Natural killer cell (primary cell): ENCODE measurements around the gene SORCS1. TPM values are rescaled to one million over a fixed set of nuclear protein-coding genes. Genes with fewer than 3 reads are reported as not detected.

Experiments
- ATAC-seq, 3 donors: fragments of 150-1000 bp in 2 of 3; fragments of 200-7000 bp in 1 of 3; cut with Tn5 transposase; 1 replicate in 1 of 3; 2 replicates in 2 of 3; pipeline ENCODE4 v1.10.0; 2021; ENCODE audit warnings: mild to moderate bottlenecking in 2 of 3, moderate library complexity in 2 of 3
- DNase-seq, 2 donors: peaks; one replicate each; pipeline versions ENCODE4 v3.0.0 to v3.0.0-alpha.2; 2013 to 2021; ENCODE audit warnings: mixed read lengths in 1 of 2
- H3K27ac ChIP-seq: one replicate; pipeline ENCODE4 v1.5.1; 2013; ENCODE audit warnings: mild to moderate bottlenecking, low read length
- H3K27me3 ChIP-seq: one replicate; pipeline ENCODE4 v1.6.1; 2013; ENCODE audit warnings: low read length; ENCODE audit not compliant: control insufficient read depth, insufficient read depth
- H3K36me3 ChIP-seq: one replicate; pipeline ENCODE4 v1.6.1; 2013; ENCODE audit warnings: low read length; ENCODE audit not compliant: control insufficient read depth, insufficient read depth
- H3K4me1 ChIP-seq: one replicate; pipeline ENCODE4 v1.6.1; 2013; ENCODE audit warnings: low read length; ENCODE audit not compliant: control insufficient read depth, insufficient read depth
- H3K4me3 ChIP-seq: one replicate; pipeline ENCODE4 v1.5.1; 2013; ENCODE audit warnings: low read length
- H3K9me3 ChIP-seq: one replicate; pipeline ENCODE4 v1.6.1; 2013; ENCODE audit warnings: low read length; ENCODE audit not compliant: control insufficient read depth, insufficient read depth
- H3K27ac Mint-ChIP-seq, 2 donors: one replicate each; pipeline ENCODE4 v1.8.0; 2022; ENCODE audit warnings: mild to moderate bottlenecking in 2 of 2, mixed read lengths in 2 of 2, moderate library complexity in 1 of 2
- H3K27me3 Mint-ChIP-seq, 2 donors: one replicate each; pipeline ENCODE4 v1.8.0; 2022; ENCODE audit warnings: low read depth in 2 of 2, mixed read lengths in 2 of 2
- H3K36me3 Mint-ChIP-seq: one replicate; pipeline ENCODE4 v1.8.0; 2022; ENCODE audit warnings: mixed read lengths
- H3K4me1 Mint-ChIP-seq, 2 donors: one replicate each; pipeline ENCODE4 v1.8.0; 2022; ENCODE audit warnings: mixed read lengths in 2 of 2
- H3K4me3 Mint-ChIP-seq: one replicate; pipeline ENCODE4 v1.8.0; 2022; ENCODE audit warnings: mild to moderate bottlenecking, moderate library complexity, mixed read lengths
- H3K9me3 Mint-ChIP-seq, 2 donors: one replicate each; pipeline ENCODE4 v1.8.0; 2022; ENCODE audit warnings: mixed read lengths in 2 of 2
- WGBS: methylation state at CpG from one replicate; pipeline ENCODE4 v1.1.7; 2013; ENCODE audit warnings: missing lambda C conversion rate; ENCODE audit not compliant: insufficient coverage; 5-methylcytosine and 5-hydroxymethylcytosine counted together
- intact Hi-C: fragments of 100-400 bp; cut with micrococcal nuclease; formaldehyde crosslinking; loops from one replicate; pipeline ENCODE4 v1.14.2; 2022
- total RNA-seq, 4 donors: library from RNA; stranded (reverse); fragments of 120-200 nt in 1 of 4; gene quantifications; one replicate each; pipeline versions ENCODE4 v1.2.3 to v1.2.4, GENCODE V29; 2013 to 2022
- TF ChIP-seq, protein P1 (sequence below): fragments of 200-600 bp; IDR thresholded peaks from one replicate; pipeline ENCODE4 v1.8.0; 2022; ENCODE audit warnings: antibody characterized with exemption

SORCS1 gene
- total RNA-seq, 3 donors from 2014 or later (not counting 1 experiment from before 2014, with no cell fraction given) = not detected

DNA sequence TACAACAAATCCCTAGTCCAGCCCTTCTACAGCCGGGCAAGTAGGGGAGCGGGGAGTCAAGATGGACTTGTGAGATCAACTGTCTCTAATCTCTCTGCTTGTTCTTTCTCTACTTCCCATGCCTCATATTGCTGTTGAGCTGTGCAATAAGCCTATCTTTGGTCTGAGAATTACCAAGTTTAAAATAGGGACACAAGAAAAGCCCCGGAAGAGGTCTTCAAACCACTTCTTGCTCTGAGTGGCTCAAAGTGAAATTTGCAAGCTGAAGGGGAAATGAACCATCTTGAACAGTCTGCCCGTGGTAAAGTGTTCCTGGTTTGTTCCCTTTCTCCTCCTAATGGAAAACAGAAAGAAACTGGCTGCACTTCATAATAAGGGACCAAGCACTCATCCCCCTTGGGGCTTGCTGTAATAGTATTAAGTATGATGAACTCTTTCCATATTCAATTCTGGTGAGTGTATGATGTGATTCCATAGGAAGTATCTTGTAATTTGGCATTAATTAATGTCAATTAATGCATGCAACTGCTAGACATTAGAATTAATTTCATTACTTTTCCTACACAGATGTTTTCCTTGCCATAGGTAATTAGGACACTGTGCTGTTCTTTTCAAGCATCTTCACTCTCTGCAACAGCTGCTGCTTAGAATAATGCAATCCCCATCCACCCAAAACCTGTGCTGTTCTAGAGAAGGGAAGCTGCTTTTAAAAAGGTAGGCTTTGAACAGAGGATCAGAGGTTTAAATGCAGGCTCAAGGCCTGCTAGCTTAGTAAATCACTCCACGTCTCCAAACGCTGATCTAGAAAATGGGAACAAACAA, 449.6 kb downstream of the SORCS1 start:
- no peaks in the 10 kb centered on the region for H3K27me3 ChIP-seq
- Mint-ChIP-seq H3K9me3 (peaks cover 0 to 2% of the 10 kb centered on the region in 2 donors), H3K4me3 (no peak overlapping the region), H3K36me3 (no peaks in the 10 kb centered on the region), H3K27me3 (peaks cover 0 to 2% of the 10 kb centered on the region in 2 donors), H3K4me1 (no peaks in the 10 kb centered on the region), H3K27ac (no peak overlapping the region)
- no peaks in the 10 kb centered on the region for H3K9me3 ChIP-seq
- no peak overlapping the region for H3K4me3 ChIP-seq
- H3K4me1 ChIP-seq = no peaks in the 10 kb centered on the region
- no peaks in the 10 kb centered on the region for H3K36me3 ChIP-seq
- ATAC-seq (no peak), DNase-seq (no peak)
- H3K27ac ChIP-seq = no peak overlapping the region
- 64% methylated on average over 5 of the region's 6 CpGs for WGBS
- intact Hi-C loops = no loop called here
- TF ChIP-seq, protein P1, sequence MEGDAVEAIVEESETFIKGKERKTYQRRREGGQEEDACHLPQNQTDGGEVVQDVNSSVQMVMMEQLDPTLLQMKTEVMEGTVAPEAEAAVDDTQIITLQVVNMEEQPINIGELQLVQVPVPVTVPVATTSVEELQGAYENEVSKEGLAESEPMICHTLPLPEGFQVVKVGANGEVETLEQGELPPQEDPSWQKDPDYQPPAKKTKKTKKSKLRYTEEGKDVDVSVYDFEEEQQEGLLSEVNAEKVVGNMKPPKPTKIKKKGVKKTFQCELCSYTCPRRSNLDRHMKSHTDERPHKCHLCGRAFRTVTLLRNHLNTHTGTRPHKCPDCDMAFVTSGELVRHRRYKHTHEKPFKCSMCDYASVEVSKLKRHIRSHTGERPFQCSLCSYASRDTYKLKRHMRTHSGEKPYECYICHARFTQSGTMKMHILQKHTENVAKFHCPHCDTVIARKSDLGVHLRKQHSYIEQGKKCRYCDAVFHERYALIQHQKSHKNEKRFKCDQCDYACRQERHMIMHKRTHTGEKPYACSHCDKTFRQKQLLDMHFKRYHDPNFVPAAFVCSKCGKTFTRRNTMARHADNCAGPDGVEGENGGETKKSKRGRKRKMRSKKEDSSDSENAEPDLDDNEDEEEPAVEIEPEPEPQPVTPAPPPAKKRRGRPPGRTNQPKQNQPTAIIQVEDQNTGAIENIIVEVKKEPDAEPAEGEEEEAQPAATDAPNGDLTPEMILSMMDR = no peak

DNA sequence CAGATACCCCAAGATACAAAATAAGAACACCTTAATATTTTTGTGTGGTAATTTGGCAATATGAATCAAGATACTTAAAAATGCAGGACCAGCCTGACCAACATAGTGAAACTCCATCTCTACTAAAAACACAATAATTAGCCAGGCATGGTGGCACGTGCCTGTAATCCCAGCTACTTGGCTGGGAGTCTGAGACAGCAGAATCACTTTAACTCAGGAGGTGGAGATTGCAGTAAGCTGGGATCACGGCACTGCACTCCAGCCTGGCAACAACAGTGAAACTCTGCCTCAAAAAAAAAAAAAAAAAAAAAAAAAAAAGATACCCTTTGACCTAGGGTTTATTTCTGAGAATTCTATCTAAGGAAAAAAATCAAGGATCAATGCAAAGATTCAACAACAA, 450.7 kb downstream of the SORCS1 start:
- no peaks in the 10 kb centered on the region for H3K36me3 Mint-ChIP-seq
- no peaks in the 10 kb centered on the region for H3K4me1 Mint-ChIP-seq

DNA sequence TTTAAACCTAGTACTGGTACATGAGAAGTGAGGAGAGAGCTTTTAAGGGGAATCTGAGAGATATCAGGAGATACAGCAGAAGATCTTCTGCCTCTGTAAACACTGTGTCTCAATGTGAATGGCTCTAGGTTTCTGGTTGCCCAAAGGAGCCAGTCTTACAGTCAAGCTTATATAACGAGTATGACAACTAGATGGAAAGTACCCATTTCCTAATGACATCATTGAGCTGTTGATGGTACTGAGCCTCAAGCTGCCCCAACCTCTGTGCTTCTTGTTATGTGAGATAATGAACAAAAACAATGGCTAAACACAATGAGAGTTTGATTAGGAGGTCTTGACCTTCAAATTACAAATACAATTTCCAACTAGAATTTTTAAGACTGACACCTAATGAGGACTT, 451.5 kb downstream of the SORCS1 start:
- H3K9me3 Mint-ChIP-seq = no peaks in the 10 kb centered on the region
- Histone ChIP-seq H3K27me3 (no peaks in the 10 kb centered on the region), H3K27ac (no peak overlapping the region), H3K36me3 (no peaks in the 10 kb centered on the region), H3K4me1 (no peaks in the 10 kb centered on the region), H3K9me3 (no peaks in the 10 kb centered on the region), H3K4me3 (no peak overlapping the region)
- no peaks in the 10 kb centered on the region for H3K36me3 Mint-ChIP-seq
- no CpG with 5 or more reads among the region's 1 CpG for WGBS
- ATAC-seq (peak in 1 of 3 donors; percentile 25), DNase-seq (no peak)
- no peaks in the 10 kb centered on the region for H3K4me1 Mint-ChIP-seq
- TF ChIP-seq, protein P1 = no peak
- peaks cover 0 to 5% of the 10 kb centered on the region in 2 donors for H3K27me3 Mint-ChIP-seq
- intact Hi-C loops = no loop called here
- H3K27ac Mint-ChIP-seq = no peak overlapping the region
- H3K4me3 Mint-ChIP-seq = no peak overlapping the region

More for the DNA sequence above, 450.7 kb downstream of the SORCS1 start:
- Histone ChIP-seq H3K4me3 (no peak overlapping the region), H3K9me3 (no peaks in the 10 kb centered on the region), H3K4me1 (no peaks in the 10 kb centered on the region), H3K27ac (no peak overlapping the region), H3K36me3 (no peaks in the 10 kb centered on the region), H3K27me3 (no peaks in the 10 kb centered on the region)
- intact Hi-C loops = no loop called here
- 86% methylated on average over 2 of the region's 2 CpGs for WGBS
- no peak overlapping the region for H3K27ac Mint-ChIP-seq
- no peak for ATAC-seq
- H3K9me3 Mint-ChIP-seq = peaks cover 0 to under 1% of the 10 kb centered on the region in 2 donors
- no peak overlapping the region for H3K4me3 Mint-ChIP-seq
- peaks cover 0 to 5% of the 10 kb centered on the region in 2 donors for H3K27me3 Mint-ChIP-seq
- TF ChIP-seq, protein P1 = no peak
- DNase-seq = no peak
